H9 (cell line): ENCODE measurements around the gene NTN3. TPM values are rescaled to one million over a fixed set of nuclear protein-coding genes. Genes with fewer than 3 reads are reported as not detected.

Experiments used
- DNase-seq: peaks from one replicate; pipeline ENCODE4 v3.0.0-alpha.2; 2017
- H2AFZ ChIP-seq: one replicate; pipeline ENCODE4 v1.6.1; 2013; ENCODE audit warnings: mild to moderate bottlenecking, low read length, control low read depth, moderate library complexity
- H2AK5ac ChIP-seq: 2 replicates; pipeline ENCODE4 v1.6.1; 2013; ENCODE audit warnings: low read length, control low read depth, mixed read lengths; ENCODE audit not compliant: insufficient read length
- H2BK120ac ChIP-seq: one replicate; pipeline ENCODE4 v1.6.1; 2013; ENCODE audit warnings: low read depth, mild to moderate bottlenecking, low read length, control low read depth, inconsistent platforms; ENCODE audit not compliant: poor library complexity, severe bottlenecking
- H2BK12ac ChIP-seq: 2 replicates; pipeline ENCODE4 v1.6.1; 2013; ENCODE audit warnings: low read length, control low read depth, mixed read lengths, low read depth; ENCODE audit not compliant: insufficient read length
- H2BK15ac ChIP-seq: 2 replicates; pipeline ENCODE4 v1.6.1; 2013; ENCODE audit warnings: low read depth, low read length, control low read depth
- H2BK20ac ChIP-seq: one replicate; pipeline ENCODE4 v1.6.1; 2013; ENCODE audit warnings: low read depth, mild to moderate bottlenecking, low read length, control low read depth, inconsistent platforms; ENCODE audit not compliant: poor library complexity, severe bottlenecking
- H2BK5ac ChIP-seq: 2 replicates; pipeline ENCODE4 v1.6.1; 2013; ENCODE audit warnings: low read length, control low read depth, mixed read lengths; ENCODE audit not compliant: insufficient read length
- H3K14ac ChIP-seq: 2 replicates; pipeline ENCODE4 v1.6.1; 2013; ENCODE audit warnings: low read length, control low read depth; ENCODE audit not compliant: insufficient read depth
- H3K18ac ChIP-seq: 2 replicates; pipeline ENCODE4 v1.6.1; 2013; ENCODE audit warnings: low read depth, mild to moderate bottlenecking, mixed read lengths, low read length, control low read depth; ENCODE audit not compliant: insufficient read length
- H3K23ac ChIP-seq: 2 replicates; pipeline ENCODE4 v1.6.1; 2013; ENCODE audit warnings: low read length, control low read depth, mixed read lengths, low read depth; ENCODE audit not compliant: insufficient read length
- H3K23me2 ChIP-seq: 2 replicates; pipeline ENCODE4 v1.6.1; 2013; ENCODE audit warnings: low read depth, mild to moderate bottlenecking, mixed read lengths, low read length, control low read depth; ENCODE audit not compliant: insufficient read length, poor library complexity, severe bottlenecking
- H3K27ac ChIP-seq: 2 replicates; pipeline ENCODE4 v1.5.1; 2013; ENCODE audit warnings: low read length, control low read depth, mixed read lengths, low read depth; ENCODE audit not compliant: insufficient read length
- H3K27me3 ChIP-seq: 2 replicates; pipeline ENCODE4 v1.6.1; 2013; ENCODE audit warnings: low read length, control low read depth, inconsistent platforms; ENCODE audit not compliant: insufficient read depth
- H3K4ac ChIP-seq: 2 replicates; pipeline ENCODE4 v1.6.1; 2013; ENCODE audit warnings: low read depth, mild to moderate bottlenecking, control low read depth, inconsistent platforms, low read length, moderate library complexity
- H3K4me1 ChIP-seq: 2 replicates; pipeline ENCODE4 v1.6.1; 2013; ENCODE audit warnings: low read length, control low read depth, inconsistent platforms; ENCODE audit not compliant: insufficient read depth
- H3K4me2 ChIP-seq: 2 replicates; pipeline ENCODE4 v1.6.1; 2013; ENCODE audit warnings: low read length, control low read depth, mixed read lengths; ENCODE audit not compliant: insufficient read length, insufficient read depth
- H3K56ac ChIP-seq: 2 replicates; pipeline ENCODE4 v1.6.1; 2013; ENCODE audit warnings: low read depth, mild to moderate bottlenecking, mixed read lengths, low read length, control low read depth; ENCODE audit not compliant: insufficient read length
- H3K79me1 ChIP-seq: 2 replicates; pipeline ENCODE4 v1.6.1; 2013; ENCODE audit warnings: low read depth, mild to moderate bottlenecking, moderate library complexity, low read length, control low read depth, inconsistent platforms; ENCODE audit not compliant: insufficient read depth, poor library complexity, severe bottlenecking
- H3K79me2 ChIP-seq: 2 replicates; pipeline ENCODE4 v1.6.1; 2013; ENCODE audit warnings: low read length, control low read depth, inconsistent platforms; ENCODE audit not compliant: insufficient read depth
- H3K9ac ChIP-seq: 2 replicates; pipeline ENCODE4 v1.6.1; 2013; ENCODE audit warnings: low read length, control low read depth, mixed read lengths; ENCODE audit not compliant: insufficient read length; ENCODE audit errors: extremely low read depth
- H3K9me3 ChIP-seq: one replicate; pipeline ENCODE4 v1.6.1; 2013; ENCODE audit warnings: low read depth, low read length, inconsistent platforms; ENCODE audit not compliant: control insufficient read depth
- H3T11ph ChIP-seq: one replicate; pipeline ENCODE4 v1.6.1; 2013; ENCODE audit warnings: mild to moderate bottlenecking, low read length, control low read depth, inconsistent platforms
- H4K20me1 ChIP-seq: one replicate; pipeline ENCODE4 v1.6.1; 2013; ENCODE audit not compliant: control insufficient read depth, insufficient read length, insufficient read depth
- H4K5ac ChIP-seq: 2 replicates; pipeline ENCODE4 v1.6.1; 2013; ENCODE audit warnings: low read depth, mild to moderate bottlenecking, mixed read lengths, low read length, control low read depth; ENCODE audit not compliant: insufficient read length
- H4K8ac ChIP-seq: replicated peaks from 2 replicates; pipeline ENCODE4 v1.6.1; 2013; ENCODE audit warnings: low read length, control low read depth, mixed read lengths, low read depth; ENCODE audit not compliant: insufficient read length
- H4K91ac ChIP-seq: 2 replicates; pipeline ENCODE4 v1.6.1; 2013; ENCODE audit warnings: low read depth, mild to moderate bottlenecking, moderate library complexity, mixed read lengths, low read length, control low read depth; ENCODE audit not compliant: insufficient read length
- H3K27ac Mint-ChIP-seq, 3 experiments: 2 replicates in 2 of 3; 3 replicates in 1 of 3; pipeline ENCODE4 v1.8.0; 2020 to 2021; ENCODE audit warnings: mixed read lengths in 3 of 3, mild to moderate bottlenecking in 1 of 3, moderate library complexity in 1 of 3
- H3K27me3 Mint-ChIP-seq: 2 replicates; pipeline ENCODE4 v1.8.0; 2021; ENCODE audit warnings: low read depth, mild to moderate bottlenecking, moderate library complexity, mixed read lengths
- H3K36me3 Mint-ChIP-seq, 3 experiments: 2 replicates in 2 of 3; 3 replicates in 1 of 3; pipeline ENCODE4 v1.8.0; 2020 to 2021; ENCODE audit warnings: low read depth in 3 of 3, mixed read lengths in 3 of 3; ENCODE audit not compliant: insufficient read depth in 1 of 3
- H3K4me1 Mint-ChIP-seq, 2 experiments: 2 replicates each; pipeline ENCODE4 v1.8.0; 2020; ENCODE audit warnings: mixed read lengths in 2 of 2
- H3K4me3 Mint-ChIP-seq, 2 experiments: 2 replicates in 1 of 2; 3 replicates in 1 of 2; pipeline ENCODE4 v1.8.0; 2020 to 2021; ENCODE audit warnings: mild to moderate bottlenecking in 2 of 2, mixed read lengths in 2 of 2, moderate library complexity in 1 of 2
- H3K9me3 Mint-ChIP-seq, 2 experiments: 2 replicates in 1 of 2; 3 replicates in 1 of 2; pipeline ENCODE4 v1.8.0; 2020; ENCODE audit warnings: mild to moderate bottlenecking in 2 of 2, mixed read lengths in 2 of 2, moderate library complexity in 1 of 2
- CTCF ChIP-seq: fragments of 200-600 bp; sonication (generic); conservative IDR thresholded peaks from 3 replicates; pipeline ENCODE4 v1.8.0; 2021; ENCODE audit warnings: antibody characterized with exemption, mild to moderate bottlenecking
- WGBS: extraction: QIAGEN DNeasy Blood & Tissue Kit; methylation state at CpG from one replicate; pipeline ENCODE4 v1.1.7; 2013; ENCODE audit warnings: missing lambda C conversion rate, low lambda C conversion rate, mixed read lengths; ENCODE audit not compliant: insufficient read length; ENCODE audit errors: extremely low coverage; 5-methylcytosine and 5-hydroxymethylcytosine counted together
- total RNA-seq: library from RNA; stranded (reverse); gene quantifications from 2 replicates; pipeline ENCODE4 v1.2.1, GENCODE V29; 2021

Gene NTN3
- total RNA-seq, 1 experiment from 2014 or later: 1.3 TPM

GRCh38 chr16:2426941-2427361, 44.1 kb upstream of the NTN3 start:
- Histone ChIP-seq H2BK120ac (no peak overlapping the region), H2BK15ac (no peak overlapping the region), H4K5ac (no peak overlapping the region), H3K27me3 (no peaks in the 10 kb centered on the region; the same call in 1 of the 2 replicates), H4K8ac (no peak overlapping the region), H3K79me2 (peaks cover 3% of the 10 kb centered on the region), H3K9ac (no peak overlapping the region), H3K9me3 (no peaks in the 10 kb centered on the region), H3K79me1 (peaks cover 5% of the 10 kb centered on the region), H3K4me1 (no peaks in the 10 kb centered on the region), H3K18ac (no peak overlapping the region), H2BK20ac (no peak overlapping the region), H3K14ac (no peak overlapping the region), H2AK5ac (no peak overlapping the region), H3K23me2 (peaks cover 15% of the 10 kb centered on the region), H3K23ac (no peak overlapping the region), H3K4me2 (no peak overlapping the region), H2AFZ (no peak overlapping the region), H4K20me1 (no peaks in the 10 kb centered on the region), H4K91ac (no peak overlapping the region), H2BK12ac (no peak overlapping the region), H3K56ac (no peak overlapping the region), H3K27ac (no peak overlapping the region), H3K4ac (no peak overlapping the region), H2BK5ac (no peak overlapping the region), H3T11ph (no peak overlapping the region)
- H3K9me3 Mint-ChIP-seq: no peaks in the 10 kb centered on the region
- peaks cover 11 to 15% (median 15%) of the 10 kb centered on the region in 3 experiments; a peak in 6 of 7 replicates for H3K36me3 Mint-ChIP-seq
- peaks cover 13% of the 10 kb centered on the region for H3K27me3 Mint-ChIP-seq
- H3K4me1 Mint-ChIP-seq: peaks cover 25 to 27% of the 10 kb centered on the region in 2 experiments
- no peak overlapping the region for H3K4me3 Mint-ChIP-seq
- DNase-seq: no peak
- no peak overlapping the region for H3K27ac Mint-ChIP-seq
- TF ChIP-seq CTCF: no peak
- WGBS: no CpG with 5 or more reads among the region's 6 CpGs
